ENCODE measurements around the gene NCEH1.
"Not testable (repeated sequence)": the region's sequence is repeated elsewhere in the genome, so short reads cannot be mapped to it uniquely, and the experiment has no call there.

NCEH1 gene

DNA sequence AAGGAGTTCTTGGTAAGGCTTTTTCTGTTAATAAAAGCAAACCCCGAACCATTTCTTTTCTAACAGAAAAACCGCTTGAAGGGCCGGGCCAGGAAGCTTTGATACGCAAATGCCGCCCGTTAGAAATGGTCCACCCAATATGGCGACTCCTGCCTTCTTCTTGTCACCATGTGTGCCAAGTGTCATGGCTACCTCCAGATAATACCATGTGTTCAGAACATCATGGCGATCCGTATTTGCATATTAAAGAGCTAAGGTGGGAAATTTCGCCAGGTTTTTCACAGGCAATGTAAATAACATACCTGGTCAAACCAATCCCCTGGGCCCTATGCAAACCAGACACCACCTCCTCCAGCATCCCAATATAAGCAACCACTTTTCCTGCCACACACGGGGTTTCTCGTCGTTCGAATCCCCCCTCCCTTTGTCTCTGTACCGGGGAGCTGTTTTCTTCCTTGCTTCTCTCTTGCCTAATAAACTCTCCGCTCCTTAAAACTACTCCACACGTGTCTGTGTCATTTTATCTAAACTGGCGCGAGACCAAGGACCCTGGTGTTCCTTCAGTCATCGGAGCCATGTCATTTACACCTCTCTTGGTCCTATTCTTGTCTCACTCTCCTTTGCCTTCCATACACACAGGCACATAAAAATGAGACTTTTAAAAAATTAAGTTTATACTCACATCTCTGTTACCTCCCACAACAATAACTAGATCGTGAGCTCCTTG, 34.5 kb downstream of the NCEH1 start:
- DNase-seq (ENCODE audit: low read depth) = no peak

GRCh38 chr3:172675441-172676193, 35.2 kb downstream of the NCEH1 start:
- DNase-seq (ENCODE audit: low read depth) = no peak

DNA sequence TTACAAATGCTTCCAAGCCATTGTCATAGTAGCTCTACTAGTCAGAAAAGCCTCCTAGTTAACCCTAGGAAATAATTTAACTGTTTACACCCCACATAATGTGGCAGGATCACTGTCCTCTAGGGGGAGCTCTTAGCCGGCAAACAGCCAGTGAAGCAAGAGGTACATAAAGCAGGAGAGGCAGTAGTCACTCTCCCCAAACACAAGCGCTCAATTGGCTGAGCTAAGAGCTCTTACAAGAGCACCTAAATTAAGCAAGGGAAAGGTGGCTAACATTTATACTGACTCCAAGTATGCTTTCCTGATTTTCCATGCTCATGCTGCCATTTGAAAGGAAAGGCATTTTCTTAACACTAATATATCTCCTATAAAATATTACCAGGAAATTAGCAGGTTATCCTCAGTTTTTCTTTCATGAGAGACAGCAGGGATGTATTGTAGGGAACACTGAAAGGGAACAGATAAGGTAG, 37.6 kb downstream of the NCEH1 start:
- no peak for DNase-seq (ENCODE audit: low read depth)

- no peak for DNase-seq (ENCODE audit: low read depth)
Measured at GRCh38 chr3:172669021-172669420, 41.8 kb downstream of the NCEH1 start.

DNA sequence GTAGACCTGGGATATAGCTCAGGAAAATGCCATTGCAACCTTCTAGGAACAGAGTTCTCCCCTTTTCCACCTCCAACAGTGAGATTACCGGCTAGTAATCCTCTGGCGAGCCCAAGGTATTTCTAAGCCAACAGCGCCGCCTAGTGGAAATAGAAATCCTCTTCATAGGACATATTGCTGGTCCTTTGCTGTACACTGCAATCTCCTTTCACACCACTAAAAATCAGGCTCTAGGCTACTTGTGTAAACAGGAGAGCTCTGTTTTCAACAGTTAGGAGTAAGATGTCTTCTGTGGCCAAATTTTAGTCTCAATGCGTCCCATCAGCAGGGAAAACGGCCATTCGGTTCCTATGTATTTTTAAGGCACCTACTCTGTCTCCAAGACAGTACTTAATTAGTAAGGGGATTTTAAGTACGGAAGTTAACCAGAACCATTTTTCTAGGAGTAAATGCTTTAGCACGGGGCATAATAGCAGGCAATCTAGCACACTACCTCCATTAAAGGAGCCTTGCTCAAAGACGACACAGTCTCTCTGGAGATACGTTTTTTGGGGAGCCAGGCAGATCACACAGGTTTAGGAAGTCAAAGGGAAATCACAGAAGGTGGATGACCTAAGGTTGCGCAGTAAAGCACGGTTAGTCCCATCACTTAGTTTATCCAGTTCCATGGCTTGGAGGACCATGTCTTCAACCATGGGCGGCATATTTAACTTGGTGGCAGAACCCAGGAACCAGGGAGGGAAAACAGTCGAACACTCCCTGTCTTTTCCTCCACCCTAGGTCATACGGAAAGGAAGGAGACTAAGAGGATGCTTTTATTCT, 43.8 kb downstream of the NCEH1 start:
- peak; percentile 57 for DNase-seq (ENCODE audit: low read depth)

- no peak for DNase-seq (ENCODE audit: low read depth)
Measured at GRCh38 chr3:172666181-172666872, 44.5 kb downstream of the NCEH1 start.

GRCh38 chr3:172665510-172665909, 45.4 kb downstream of the NCEH1 start:
- DNase-seq (ENCODE audit: low read depth) = not testable (repeated sequence)

- DNase-seq (ENCODE audit: low read depth) = not testable (repeated sequence)
Measured at GRCh38 chr3:172660421-172660820, 50.4 kb downstream of the NCEH1 start.

DNA sequence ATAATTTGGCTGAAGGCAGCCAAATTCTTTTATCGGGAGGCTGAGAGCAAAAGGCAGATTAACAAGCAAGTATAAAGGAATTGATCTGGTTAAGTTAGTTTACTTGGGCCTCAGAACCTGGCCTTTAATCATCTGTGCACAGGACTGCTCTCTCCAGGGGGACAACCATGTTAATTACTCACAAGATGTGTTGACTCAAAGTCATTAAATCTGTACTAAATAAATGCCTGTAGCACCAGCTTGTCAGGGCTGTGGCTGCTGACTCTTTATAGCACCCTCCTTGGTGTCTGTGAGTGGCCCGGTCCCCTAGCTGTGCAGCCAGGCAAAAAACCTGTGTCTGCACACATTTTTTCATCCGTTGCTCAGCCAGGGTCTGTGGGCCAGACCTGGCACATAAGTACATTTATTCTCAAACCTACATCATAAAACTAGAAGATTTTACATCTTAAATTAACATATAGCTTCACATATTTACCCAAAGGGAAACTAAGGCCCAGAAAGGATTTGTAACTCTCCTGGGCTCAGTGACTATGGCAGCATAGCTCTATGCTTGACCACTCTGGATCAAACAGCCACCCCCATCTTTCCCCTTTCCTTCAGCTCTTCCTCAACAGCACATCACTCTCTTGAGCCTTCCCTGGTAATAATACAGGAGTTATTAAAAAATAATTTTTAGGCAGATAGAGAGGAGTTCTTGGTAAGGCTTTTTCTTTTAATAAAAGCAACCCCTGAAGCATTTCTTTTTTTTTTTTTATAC, 51.4 kb downstream of the NCEH1 start:
- DNase-seq (ENCODE audit: low read depth) = no peak

- DNase-seq (ENCODE audit: low read depth) = no peak
Measured at GRCh38 chr3:172658344-172659245, 52.3 kb downstream of the NCEH1 start.

- no peak for DNase-seq (ENCODE audit: low read depth)
Measured at GRCh38 chr3:172656602-172657001, 54.3 kb downstream of the NCEH1 start.

- DNase-seq (ENCODE audit: low read depth) = no peak
Measured at GRCh38 chr3:172655388-172655787, 55.5 kb downstream of the NCEH1 start.

DNA sequence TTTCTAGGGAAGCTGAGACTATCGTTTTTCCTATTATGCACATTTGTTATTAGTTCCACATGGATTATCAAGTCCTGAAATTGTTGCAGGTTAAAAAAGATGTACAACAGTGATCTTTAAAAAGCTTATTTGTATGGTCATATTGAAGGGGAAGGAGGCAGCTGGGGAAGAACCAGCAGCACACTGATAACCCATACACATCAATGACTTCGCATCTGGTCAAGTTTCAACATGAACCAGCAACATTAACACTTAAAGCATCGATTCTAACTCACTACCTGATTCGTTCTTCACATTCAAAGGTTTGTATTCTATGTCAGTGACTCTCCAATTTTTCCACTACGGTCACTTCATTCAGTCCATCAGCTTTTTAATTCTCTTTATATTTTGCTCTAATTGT, 56.4 kb downstream of the NCEH1 start:
- no peak for DNase-seq (ENCODE audit: low read depth)

DNA sequence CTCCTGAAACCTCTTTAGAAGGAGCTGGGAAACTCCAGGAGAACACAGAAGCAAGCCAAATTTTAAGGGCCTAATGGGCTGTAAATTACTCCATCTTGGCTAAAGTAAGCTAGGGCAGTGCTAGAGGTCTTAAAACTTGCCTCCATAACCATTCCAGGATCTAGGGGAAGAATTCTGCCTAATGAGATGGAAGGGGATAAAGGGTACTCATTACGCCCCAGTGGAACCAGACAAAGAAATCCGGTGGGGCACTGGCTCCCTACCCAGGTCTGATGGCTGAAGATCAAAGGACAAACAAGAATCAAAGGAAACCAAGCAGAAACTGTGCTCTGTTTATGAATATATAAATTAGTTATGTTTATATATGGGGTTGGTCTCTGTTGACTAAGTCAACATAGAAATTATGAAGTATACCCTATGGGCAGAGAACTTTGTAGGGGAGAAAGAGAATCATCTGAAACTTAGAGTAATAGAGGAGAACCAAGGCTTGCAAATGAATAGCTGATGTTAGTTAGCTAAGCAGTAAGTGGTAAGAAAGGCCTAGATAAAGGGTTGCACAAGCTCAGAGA, 57.8 kb downstream of the NCEH1 start:
- no peak for DNase-seq (ENCODE audit: low read depth)

GRCh38 chr3:172651936-172652625, 58.8 kb downstream of the NCEH1 start:
- no peak for DNase-seq (ENCODE audit: low read depth)

DNA sequence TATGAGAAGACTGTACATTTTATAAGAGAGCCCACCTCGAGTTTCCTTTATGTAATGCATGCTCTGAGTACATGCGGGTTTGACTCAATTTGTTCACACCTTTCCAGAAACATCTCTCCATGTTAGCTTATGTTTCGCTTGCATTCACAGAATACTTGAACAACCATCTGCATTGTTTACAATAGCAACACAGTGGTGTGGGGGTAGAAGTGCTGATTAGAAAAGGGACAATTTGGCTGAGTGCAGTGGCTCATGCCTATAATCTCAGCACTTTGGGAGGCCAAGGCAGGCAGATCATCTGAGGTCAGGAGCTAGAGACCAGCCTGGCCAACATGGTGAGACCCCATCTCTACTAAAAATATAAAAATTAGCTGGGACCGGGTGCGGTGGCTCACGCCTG, 60.9 kb downstream of the NCEH1 start:
- DNase-seq (ENCODE audit: low read depth) = no peak

DNA sequence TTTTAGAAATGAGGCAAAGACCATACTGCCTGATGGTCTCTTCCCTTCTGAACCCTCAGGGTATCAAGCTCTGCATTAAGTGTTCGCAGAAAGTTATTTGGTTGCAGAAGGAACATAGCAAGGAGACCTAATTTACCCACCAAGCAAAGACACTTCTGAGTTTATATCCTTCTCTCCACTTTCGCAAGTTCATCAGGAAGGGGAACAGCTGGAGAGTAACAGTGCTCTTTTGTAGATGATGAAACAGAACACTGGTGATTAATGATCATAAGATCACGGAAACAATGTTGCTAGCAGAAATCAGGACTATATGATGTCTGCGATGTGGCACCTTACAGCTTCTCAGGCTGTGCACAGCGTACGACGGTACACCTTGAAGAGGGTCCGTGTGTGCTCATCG, 62.1 kb downstream of the NCEH1 start:
- DNase-seq (ENCODE audit: low read depth) = no peak

DNA sequence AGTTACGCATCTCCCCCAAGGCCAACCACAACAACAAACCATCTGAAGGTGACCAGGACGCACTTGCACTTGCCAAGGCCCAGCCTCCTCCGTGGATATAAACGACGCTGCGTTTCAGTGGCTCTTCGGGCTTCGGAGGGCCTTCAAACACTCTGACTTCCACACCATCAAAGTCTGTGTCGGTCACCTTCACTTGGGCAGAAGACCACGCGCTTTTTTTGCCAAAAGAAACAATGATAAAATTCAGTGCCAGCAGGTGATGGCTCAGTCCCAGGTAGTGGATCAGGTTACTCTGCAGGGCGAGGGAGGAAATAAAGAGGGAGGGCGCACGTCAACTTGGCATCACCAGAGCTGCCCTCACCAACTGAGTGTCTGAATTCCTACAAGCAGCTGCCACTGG, 63.0 kb downstream of the NCEH1 start:
- no peak for DNase-seq (ENCODE audit: low read depth)

- no peak for DNase-seq (ENCODE audit: low read depth)
Measured at GRCh38 chr3:172647080-172647479, 63.8 kb downstream of the NCEH1 start.
